Left renal pelvis (tissue), 4 donors: ENCODE measurements around the gene ELOB. TPM values are rescaled to one million over a fixed set of nuclear protein-coding genes. Genes with fewer than 3 reads are reported as not detected.
"Not testable (repeated sequence)": the region's sequence is repeated elsewhere in the genome, so short reads cannot be mapped to it uniquely, and the experiment has no call there.

Experiments used
- DNase-seq, 4 donors: peaks; one replicate each; pipeline ENCODE4 v3.0.0-alpha.2; 2013; ENCODE audit warnings: low read depth in 4 of 4, low spot score in 3 of 4
- polyA plus RNA-seq, 4 donors: library from polyadenylated mRNA; unstranded; fragments of 120-200 nt; gene quantifications; one replicate each; pipeline ENCODE4 v1.2.1, GENCODE V29; 2013; ENCODE audit not compliant: insufficient read length in 4 of 4

The ELOB gene
- polyA plus RNA-seq, 4 donors, result 211 to 300 (median 224) TPM

- no peak for DNase-seq
These were observed 50.2 kb downstream of the ELOB start for GRCh38 chr16:2726923-2727322.

- DNase-seq, result no peak
These were observed 52.2 kb downstream of the ELOB start for GRCh38 chr16:2724816-2725348.

- DNase-seq, result no peak
These were observed 52.9 kb downstream of the ELOB start for GRCh38 chr16:2724088-2724676.

- not testable (repeated sequence) for DNase-seq
These were observed 55.4 kb downstream of the ELOB start for GRCh38 chr16:2721634-2722173.

Other genes starting within 250 kb of the ELOB start
- 1 to 10 TPM; 1.9 to 7.1 (median 3.5) TPM for gene CEMP1, start 245.9 kb downstream of the ELOB start, polyA plus RNA-seq
- 10 to 100 TPM; 40.2 to 54.3 (median 46.8) TPM for gene PDPK1, start 239.3 kb downstream of the ELOB start, polyA plus RNA-seq
- gene KCTD5, start 94.8 kb downstream of the ELOB start, polyA plus RNA-seq, result 10 to 100 TPM; 19.2 to 26.0 (median 24.0) TPM
- gene PRSS27, start 57.1 kb downstream of the ELOB start, polyA plus RNA-seq, result 1 to 10 TPM in 2 of 4 donors, under 1 TPM in 2; 0.73 to 1.9 (median 1.0) TPM
- 100 to 1,000 TPM; 437 to 838 (median 600) TPM for gene SRRM2, start 24.6 kb downstream of the ELOB start, polyA plus RNA-seq
- under 1 TPM in 3 of 4 donors, not detected in 1; 0.18 to 0.80 (median 0.20) TPM for gene PRSS33, start 10.3 kb upstream of the ELOB start, polyA plus RNA-seq
- gene PRSS41, start 21.2 kb upstream of the ELOB start, polyA plus RNA-seq, result not detected
- gene PRSS21, start 40.0 kb upstream of the ELOB start, polyA plus RNA-seq, result under 1 TPM in 1 of 4 donors, not detected in 3; 0.44 TPM
- under 1 TPM in 3 of 4 donors, not detected in 1; 0.42 to 0.50 (median 0.47) TPM for gene ZG16B, start 53.0 kb upstream of the ELOB start, polyA plus RNA-seq
- gene PRSS22, start 80.9 kb upstream of the ELOB start, polyA plus RNA-seq, result 10 to 100 TPM in 1 of 4 donors, 1 to 10 TPM in 2, under 1 TPM in 1; 0.35 to 14.5 (median 6.9) TPM
- 10 to 100 TPM; 21.1 to 30.0 (median 23.1) TPM for gene FLYWCH2, start 105.9 kb upstream of the ELOB start, polyA plus RNA-seq
- 10 to 100 TPM; 14.9 to 35.3 (median 18.5) TPM for gene FLYWCH1, start 134.7 kb upstream of the ELOB start, polyA plus RNA-seq
- gene KREMEN2, start 187.0 kb upstream of the ELOB start, polyA plus RNA-seq, result 1 to 10 TPM in 3 of 4 donors, not detected in 1; 1.4 to 2.2 (median 1.4) TPM
- gene PAQR4, start 192.1 kb upstream of the ELOB start, polyA plus RNA-seq, result 10 to 100 TPM in 2 of 4 donors, 1 to 10 TPM in 2; 7.0 to 10.8 (median 9.8) TPM
- 10 to 100 TPM; 13.1 to 26.8 (median 16.5) TPM for gene PKMYT1, start 203.2 kb upstream of the ELOB start, polyA plus RNA-seq
- 1 to 10 TPM in 3 of 4 donors, under 1 TPM in 1; 0.87 to 4.7 (median 2.3) TPM for gene CLDN9, start 235.6 kb upstream of the ELOB start, polyA plus RNA-seq
- 10 to 100 TPM in 3 of 4 donors, 1 to 10 TPM in 1; 1.1 to 38.0 (median 32.7) TPM for gene CLDN6, start 240.9 kb upstream of the ELOB start, polyA plus RNA-seq
- gene TNFRSF12A, start 243.1 kb upstream of the ELOB start, polyA plus RNA-seq, result 10 to 100 TPM in 2 of 4 donors, 1 to 10 TPM in 2; 4.4 to 19.3 (median 10.7) TPM
- 100 to 1,000 TPM in 1 of 4 donors, 10 to 100 TPM in 3; 61.3 to 102 (median 72.0) TPM for gene HCFC1R1, start 246.7 kb upstream of the ELOB start, polyA plus RNA-seq
- 10 to 100 TPM; 22.9 to 36.2 (median 28.0) TPM for gene THOC6, start 246.8 kb upstream of the ELOB start, polyA plus RNA-seq